ENCODE measurements around the gene TPSG1.

- TF ChIP-seq, protein P1, sequence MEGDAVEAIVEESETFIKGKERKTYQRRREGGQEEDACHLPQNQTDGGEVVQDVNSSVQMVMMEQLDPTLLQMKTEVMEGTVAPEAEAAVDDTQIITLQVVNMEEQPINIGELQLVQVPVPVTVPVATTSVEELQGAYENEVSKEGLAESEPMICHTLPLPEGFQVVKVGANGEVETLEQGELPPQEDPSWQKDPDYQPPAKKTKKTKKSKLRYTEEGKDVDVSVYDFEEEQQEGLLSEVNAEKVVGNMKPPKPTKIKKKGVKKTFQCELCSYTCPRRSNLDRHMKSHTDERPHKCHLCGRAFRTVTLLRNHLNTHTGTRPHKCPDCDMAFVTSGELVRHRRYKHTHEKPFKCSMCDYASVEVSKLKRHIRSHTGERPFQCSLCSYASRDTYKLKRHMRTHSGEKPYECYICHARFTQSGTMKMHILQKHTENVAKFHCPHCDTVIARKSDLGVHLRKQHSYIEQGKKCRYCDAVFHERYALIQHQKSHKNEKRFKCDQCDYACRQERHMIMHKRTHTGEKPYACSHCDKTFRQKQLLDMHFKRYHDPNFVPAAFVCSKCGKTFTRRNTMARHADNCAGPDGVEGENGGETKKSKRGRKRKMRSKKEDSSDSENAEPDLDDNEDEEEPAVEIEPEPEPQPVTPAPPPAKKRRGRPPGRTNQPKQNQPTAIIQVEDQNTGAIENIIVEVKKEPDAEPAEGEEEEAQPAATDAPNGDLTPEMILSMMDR (CRISPR knock-in tag; IDR thresholded peaks at IDR 0.05) = no peak
- TF ChIP-seq ZNF644 (CRISPR knock-in tag; IDR thresholded peaks at IDR 0.05; ENCODE audit: low read depth) (no peak), PBX3 (CRISPR knock-in tag; IDR thresholded peaks at IDR 0.05; ENCODE audit: borderline replicate concordance) (no peak), MAZ (IDR thresholded peaks at IDR 0.05; ENCODE audit: borderline replicate concordance, low read depth, low read length) (no peak), MAZ (CRISPR knock-in tag; IDR thresholded peaks at IDR 0.05; ENCODE audit: low read depth) (no peak), ZNF570 (CRISPR knock-in tag; IDR thresholded peaks at IDR 0.05; ENCODE audit: borderline replicate concordance) (no peak), YY1 (IDR thresholded peaks at IDR 0.05; ENCODE audit: insufficient read depth, insufficient replicate concordance, low read depth, low read length) (no peak)
Measured at GRCh38 chr16:1274767-1275166, 49.7 kb upstream of the TPSG1 start.

Data from HepG2 (cell line).